ENCODE measurements around the gene CPEB1.

The CPEB1 gene

DNA sequence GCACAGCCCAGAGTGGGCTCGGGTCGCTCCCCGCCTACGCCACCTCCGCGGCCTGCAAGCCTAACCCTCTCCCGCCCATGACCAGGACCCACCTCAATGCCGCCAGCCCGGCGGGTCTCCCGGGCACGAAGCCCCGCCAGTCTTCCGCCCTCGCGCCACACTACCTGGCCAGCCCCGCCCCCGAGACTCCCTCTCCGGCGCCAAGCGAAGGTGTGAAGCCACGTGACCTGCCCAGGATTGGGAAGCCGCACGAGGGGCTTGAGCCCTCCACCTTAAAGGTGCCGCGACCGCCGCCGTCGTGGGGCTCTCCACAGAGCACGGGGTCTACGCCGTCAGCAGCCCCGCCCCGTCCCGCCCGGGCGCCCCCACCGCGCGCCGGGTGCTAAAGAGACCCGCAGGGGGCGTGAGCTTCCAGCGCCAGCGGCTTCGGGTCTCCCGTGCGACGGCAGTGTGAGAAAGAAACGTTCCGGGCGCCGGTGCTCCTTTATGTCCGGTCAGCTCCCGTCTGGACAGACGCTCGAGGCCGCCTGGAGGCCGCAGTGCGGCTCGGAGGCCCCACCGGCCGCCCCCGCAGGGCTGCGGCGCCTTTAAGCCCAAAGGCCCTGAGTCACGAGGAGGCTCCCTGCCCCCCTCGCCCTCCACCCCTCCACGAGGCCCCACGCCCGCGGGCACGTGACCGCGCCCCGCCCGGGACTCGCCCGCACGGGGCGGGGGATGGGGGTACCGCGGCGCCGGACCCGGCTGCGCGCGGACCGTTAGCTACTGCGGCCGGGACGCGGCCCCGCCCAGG, at the start of gene CPEB1:
Gene CPEB1, minus strand, starts transcription at position 319 of the 790 bp plus-strand sequence. CDS start 18,904 bp downstream, outside the sequence.
- no peak for DNase-seq (ENCODE audit: low read depth in 1 of 2, low spot score in 1 of 2)

DNA sequence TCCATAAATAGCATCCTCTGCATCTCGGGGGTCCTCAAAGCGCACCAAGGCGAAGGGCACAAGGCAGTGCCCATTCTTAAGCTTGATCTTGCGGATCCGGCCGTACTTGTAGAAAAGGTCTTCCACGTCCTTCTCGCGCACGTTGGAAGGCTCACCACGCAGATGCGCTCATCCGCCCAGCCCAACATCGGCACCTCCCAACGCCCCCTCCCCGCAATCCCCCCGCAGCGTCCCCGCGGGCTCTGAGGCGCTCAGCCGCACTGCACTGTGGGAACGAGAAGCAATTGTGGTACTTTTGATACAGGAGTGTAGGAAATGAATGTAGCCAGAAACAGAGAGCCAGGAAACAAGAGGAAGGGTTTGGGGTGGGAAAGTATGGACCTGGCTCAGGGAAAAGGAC, 45.0 kb upstream of the CPEB1 start:
- no peak for DNase-seq (ENCODE audit: low read depth in 1 of 2, low spot score in 1 of 2)

DNA sequence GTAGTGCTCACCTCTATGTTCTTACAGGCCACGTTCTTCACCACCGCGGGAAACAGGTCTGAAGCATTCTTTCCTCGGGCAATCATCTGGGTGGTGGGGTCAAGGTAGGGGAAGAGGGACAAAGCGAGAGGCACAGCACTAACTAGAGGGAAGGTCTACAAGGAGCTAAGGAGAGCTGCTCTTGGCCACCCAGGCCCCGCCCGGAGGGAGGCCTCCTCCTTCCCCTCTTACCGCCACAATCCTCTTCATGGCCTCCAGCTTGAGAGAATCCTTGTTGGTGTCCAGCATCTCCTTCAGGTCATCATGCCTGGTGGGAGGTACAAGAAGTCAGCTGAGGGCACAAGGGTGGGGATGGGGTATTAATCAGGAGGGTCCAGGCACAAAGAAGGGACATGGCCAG, 42.0 kb upstream of the CPEB1 start:
- DNase-seq (ENCODE audit: low read depth in 1 of 2, low spot score in 1 of 2): no peak

DNA sequence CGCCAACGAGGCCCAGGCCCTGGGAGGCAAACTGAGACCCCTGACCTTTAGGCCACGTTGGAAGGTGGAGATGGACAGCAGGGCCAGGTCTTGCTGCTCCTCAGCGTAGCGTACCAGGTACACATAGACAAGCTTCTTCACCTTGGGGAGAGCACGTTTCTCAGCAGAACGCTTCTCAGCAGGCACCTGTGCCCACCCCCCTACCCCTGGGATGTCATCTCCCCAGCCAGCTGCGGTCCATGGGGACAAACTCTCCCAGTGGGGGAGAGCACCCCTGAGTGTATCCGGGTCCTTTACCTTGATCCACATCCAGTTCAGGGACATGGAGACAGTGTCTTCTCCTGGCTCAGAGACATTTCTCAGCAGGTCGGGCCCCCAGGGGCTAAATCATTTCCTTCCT, 41.5 kb upstream of the CPEB1 start:
- no peak for DNase-seq (ENCODE audit: low read depth in 1 of 2, low spot score in 1 of 2)

DNA sequence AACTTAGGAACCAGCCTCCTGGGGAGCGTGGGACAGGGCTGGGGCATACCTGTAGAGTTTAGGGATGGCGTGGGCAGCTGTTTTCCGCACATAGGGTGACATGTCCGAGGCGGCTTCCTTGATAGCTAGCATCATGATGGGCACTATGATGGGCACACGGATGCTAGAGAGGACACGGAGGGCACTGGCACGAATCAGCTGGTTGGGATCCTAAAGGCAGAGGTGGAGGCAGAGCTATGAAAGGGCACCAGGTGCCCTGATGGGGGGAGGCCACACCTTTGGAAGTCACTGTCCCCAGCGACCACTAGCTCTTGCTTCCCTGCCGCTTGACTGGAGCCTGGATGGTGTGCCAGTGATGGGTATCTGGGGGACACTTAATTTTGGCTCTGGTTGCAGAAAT, 34.2 kb upstream of the CPEB1 start:
- DNase-seq (ENCODE audit: low read depth in 1 of 2, low spot score in 1 of 2): no peak

DNA sequence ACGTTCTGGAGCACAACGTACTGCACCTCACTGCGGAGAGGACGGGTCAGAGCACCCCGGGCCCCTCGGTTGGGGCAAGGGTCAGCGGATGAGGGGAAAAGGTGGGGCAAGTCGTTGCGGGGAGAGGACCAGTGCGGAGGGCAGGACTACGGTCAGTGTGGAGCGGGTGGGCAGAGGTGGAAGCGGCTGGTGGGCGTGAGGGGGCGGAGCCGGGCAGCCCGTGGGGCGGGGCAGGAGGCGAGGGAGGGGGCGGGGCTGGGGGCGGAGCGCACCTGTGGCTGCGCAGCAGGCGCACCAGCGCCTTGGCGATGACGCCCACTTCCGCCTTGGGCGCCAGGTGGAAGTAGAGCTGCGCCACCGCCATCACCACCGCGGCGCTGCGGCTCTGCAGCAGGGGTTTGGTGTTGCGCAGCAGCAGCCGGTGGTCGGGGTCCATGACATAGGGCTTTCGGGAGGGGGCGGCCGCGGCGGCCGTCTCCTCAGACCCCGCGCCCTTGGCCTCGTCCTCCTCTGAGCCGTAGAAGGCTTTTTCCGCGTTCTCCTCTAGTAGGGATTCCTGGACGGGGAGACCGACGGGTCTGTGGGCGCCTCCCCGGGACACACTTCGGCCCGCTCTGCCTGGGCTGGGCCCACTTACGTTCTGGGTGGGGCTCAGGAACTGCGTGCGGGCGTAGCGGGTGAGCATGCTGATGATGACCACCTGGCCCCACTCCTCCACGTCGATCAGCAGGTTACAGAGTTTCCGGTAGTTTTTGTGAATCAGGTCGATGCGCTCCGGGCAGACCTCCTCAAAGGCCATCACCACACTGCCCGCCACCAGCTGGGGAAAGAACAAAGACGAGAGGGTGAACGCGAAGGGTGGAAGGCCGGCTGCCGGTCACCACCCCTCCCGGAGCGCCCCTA, 33.3 kb upstream of the CPEB1 start:
- peak; percentile 62 to 65 for DNase-seq (ENCODE audit: low read depth in 1 of 2, low spot score in 1 of 2)

DNA sequence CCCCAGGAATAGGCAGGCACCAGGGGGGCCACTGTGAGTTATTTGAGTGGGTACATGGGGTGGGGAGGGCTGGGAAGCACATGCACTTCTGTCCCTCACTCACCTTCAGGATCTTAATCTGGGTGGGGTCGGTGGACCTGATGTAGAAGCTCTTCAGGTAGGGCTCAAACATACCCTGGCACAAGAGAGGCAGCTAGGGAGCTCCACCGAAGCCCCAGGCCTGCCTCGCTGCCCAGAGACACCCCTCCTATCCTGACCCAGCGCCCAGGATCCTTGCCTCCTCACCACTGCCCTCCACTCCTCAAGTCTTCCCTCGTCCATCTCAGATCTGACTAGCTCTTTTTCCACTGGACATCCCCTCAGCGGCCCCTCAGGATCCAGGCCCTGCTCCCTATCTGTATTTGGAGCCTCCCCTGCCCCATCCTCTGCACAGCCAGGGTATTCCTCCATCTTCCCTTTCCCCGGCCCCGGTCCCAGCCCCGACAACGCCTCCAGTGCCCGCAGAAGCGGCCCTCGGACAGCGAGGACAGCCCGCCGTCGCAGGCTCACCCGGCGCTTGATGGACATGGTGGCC, 32.5 kb upstream of the CPEB1 start:
- no peak for DNase-seq (ENCODE audit: low read depth in 1 of 2, low spot score in 1 of 2)

DNA sequence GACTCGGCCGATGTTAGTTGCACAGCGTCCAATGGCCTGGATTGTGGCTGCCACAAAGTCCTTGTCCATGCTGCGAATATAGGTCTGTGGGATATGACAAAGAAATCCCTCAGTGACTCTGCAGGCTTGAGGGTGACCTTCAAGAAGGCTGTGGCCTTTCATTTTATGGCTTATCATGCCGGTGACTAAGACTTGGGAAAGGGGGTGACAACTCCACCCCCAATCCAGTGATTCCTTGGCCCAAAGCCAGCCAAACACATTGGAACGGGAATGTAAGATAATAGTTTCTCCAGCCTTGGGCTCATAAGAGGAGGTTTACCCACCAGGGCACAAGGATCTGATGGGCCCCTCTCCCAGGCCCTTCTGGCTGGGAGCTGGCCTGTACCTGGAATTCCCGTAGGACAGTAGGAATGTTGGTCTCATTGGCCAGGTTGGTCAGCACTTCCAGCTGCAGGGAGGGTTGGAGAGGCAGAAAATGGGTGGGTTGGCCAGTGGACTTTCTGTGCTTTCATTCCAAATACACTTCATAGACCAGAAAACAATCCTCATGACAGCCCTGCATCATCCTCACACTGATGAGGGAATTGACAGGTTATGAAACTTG, 30.7 kb upstream of the CPEB1 start:
- DNase-seq (ENCODE audit: low read depth in 1 of 2, low spot score in 1 of 2): no peak

DNA sequence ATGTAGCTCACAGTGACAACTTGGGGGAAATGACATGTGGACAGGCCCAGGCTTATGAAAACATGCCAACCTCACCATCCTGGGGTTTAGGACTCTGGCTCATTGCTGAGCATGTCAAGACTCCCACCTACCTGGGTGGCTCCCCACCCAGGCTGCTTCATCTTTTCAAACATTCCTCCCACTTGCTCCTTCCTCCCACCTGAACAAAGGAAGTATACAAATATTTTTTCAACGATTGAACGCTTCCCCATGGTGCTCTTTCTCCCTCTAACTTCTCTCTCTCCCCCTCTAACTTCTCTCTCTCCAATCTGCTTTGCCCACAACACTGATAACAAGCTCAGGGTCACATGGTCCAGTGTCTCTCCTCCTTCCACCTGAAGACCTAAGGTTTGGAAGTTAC, 27.7 kb upstream of the CPEB1 start:
- no peak for DNase-seq (ENCODE audit: low read depth in 1 of 2, low spot score in 1 of 2)

DNA sequence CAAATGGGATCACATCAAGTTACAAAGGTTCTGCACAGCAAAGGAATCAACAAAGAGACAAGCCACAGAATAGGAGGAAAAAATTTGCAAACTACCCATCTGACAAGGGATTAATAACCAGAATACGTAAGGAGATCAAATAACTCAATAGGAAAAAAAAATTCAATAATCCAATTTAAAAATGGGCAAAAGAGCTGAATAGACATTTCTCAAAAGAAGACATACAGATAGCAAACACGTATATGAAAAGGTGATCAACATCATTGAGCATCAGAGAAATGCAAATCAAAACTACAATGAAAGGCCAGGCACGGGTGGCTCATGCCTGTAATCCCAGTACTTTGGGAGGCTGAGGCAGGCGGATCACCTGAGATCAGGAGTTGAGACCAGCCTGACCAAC, 23.5 kb upstream of the CPEB1 start:
- DNase-seq (ENCODE audit: low read depth in 1 of 2, low spot score in 1 of 2): no peak

DNA sequence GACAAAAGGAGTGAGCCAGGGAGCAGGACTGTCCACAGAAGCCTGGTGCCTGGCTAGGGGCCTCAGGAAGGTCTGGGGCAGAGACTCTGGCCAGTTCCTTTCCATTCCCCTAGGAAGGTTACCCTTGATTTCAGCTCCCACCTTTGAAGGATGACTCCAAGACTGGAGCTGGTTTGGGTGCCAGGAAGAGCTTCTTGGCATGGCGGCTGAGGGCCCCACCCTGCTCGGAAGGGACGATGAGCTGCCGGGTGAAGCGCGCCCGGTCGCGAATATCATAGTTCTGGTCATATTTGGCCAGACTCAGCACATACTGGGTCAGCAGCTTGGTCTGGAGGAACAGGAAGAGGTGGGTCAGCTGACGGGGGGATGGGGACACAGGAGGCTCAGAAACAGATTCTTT, 19.4 kb upstream of the CPEB1 start:
- DNase-seq (ENCODE audit: low read depth in 1 of 2, low spot score in 1 of 2): no peak

DNA sequence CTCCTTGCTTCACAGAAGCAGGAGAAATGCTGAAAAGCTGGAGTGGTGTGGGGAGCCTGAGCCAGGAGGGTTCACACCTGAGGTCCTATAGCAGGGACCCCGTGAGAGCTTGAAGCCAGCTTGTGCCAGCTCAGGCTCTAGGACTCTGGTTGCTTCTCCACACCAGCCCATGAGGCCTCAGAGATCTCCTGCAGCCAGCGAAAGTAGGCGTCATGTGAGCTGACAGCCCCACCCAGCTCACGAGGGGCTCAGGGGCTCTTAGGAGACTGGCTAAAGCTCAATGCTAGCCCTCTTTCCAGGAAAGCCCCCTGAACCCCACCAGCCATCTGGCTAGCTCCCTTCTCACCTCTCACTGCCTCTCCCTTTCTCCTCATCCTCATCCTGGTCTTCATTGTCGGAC, 16.9 kb upstream of the CPEB1 start:
- no peak for DNase-seq (ENCODE audit: low read depth in 1 of 2, low spot score in 1 of 2)

DNA sequence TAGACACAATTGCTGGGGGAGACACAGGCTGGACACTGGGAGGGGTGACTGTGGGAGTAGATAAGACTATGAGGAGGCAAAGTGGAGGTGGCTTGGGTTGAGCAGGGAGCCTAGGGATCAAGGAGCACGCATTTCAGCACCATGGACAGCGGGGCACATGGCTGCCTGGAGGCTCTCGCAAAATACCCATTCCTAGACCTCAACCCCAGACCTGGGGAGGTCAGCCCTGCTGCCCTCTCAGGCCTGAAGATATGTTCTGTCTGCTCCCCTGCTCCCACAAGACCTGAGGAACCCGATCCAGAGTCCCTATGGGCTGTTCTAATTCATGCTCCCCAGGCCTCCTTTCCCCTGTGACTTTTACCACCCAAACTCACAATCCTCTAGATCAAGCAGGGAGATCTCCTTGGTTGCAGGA, 16.0 kb upstream of the CPEB1 start:
- DNase-seq (ENCODE audit: low read depth in 1 of 2, low spot score in 1 of 2): no peak

DNA sequence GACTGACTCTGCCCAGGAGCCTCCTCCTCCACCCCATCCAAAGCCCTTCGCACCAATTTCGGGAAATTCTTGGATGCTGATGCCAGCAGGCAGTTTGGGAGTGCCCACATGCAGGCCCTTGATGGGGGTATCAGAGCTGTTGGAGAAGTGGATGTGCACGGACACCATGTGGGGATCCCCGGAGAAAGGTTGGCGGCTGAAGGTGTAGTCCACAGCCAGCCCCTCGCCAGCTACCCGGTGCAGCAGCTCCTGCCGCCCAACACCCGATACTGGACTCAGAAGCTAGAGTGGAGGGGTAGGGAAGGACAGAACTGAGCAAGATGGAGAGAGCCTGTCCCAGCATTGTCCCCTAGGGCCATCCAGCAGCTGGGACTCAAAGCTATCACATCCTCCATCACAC, 15.5 kb upstream of the CPEB1 start:
- DNase-seq (ENCODE audit: low read depth in 1 of 2, low spot score in 1 of 2): no peak

DNA sequence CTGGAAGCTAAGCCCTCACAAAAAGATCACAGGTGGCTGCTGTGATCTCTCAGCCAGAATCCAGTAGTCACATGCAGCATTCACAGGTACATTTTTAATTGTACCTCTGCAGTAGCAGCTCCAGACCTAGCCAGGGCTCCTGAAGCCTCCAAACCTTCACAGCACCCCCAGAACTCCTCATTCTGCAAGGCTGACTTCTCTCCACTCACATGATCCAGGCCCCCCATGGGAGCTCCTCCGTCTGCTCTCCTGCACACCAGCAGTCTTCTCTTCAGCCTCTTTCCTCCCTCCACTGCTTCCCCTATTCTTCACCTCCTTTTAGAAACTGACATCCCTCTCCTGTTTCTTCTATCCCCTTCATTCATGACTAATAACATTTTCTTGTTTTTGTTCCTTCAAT, 13.2 kb upstream of the CPEB1 start:
- DNase-seq (ENCODE audit: low read depth in 1 of 2, low spot score in 1 of 2): no peak

DNA sequence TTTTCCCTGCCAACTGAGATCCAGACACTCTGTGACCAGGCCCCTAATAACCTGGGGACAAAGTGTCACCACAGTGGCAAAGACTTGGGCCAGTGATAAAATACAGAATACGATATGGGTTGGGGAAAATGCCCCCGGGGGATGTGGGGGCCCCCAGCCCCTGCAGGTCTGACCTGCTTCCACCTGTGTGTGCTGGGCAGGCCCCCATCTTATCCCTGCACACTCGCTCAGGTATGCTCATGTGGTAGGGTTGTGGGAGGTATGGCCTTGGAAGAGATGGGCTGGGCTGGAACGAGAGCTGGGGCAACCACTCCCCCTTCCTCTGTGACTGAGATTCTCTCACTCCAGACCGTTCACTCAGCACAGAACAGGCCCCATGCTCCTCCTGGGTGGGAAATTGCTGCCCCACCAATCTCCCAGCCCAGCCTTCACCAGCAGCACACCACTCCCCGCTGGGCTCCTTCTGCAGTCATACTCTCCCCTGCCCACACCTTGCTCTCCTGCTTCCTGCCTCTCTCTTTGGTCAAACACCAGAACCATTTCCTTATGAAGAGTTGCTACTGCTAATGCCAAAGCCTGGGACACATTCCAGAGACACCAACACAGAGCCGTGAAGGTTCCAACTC, 9.6 kb upstream of the CPEB1 start:
- DNase-seq (ENCODE audit: low read depth in 1 of 2, low spot score in 1 of 2): no peak

DNA sequence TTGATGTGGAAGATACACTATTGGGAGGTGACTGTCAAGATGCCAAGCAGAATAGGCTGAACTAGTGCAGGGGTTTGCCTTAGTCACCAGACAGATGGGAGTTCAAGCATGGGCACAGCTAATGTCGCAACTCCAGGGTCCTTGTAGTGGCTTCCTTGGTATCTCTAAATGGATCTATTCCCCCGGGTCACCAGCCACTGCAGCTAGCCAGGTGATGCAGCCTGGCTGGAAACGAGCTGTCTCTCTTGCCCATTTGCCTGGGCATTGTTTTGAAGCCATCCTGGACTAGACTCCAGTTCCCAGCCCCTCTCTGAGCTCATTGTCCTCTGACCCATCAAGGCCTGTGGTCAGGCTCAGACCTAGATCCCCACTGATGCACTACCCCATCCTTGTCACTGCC, 8.4 kb upstream of the CPEB1 start:
- no peak for DNase-seq (ENCODE audit: low read depth in 1 of 2, low spot score in 1 of 2)

DNA sequence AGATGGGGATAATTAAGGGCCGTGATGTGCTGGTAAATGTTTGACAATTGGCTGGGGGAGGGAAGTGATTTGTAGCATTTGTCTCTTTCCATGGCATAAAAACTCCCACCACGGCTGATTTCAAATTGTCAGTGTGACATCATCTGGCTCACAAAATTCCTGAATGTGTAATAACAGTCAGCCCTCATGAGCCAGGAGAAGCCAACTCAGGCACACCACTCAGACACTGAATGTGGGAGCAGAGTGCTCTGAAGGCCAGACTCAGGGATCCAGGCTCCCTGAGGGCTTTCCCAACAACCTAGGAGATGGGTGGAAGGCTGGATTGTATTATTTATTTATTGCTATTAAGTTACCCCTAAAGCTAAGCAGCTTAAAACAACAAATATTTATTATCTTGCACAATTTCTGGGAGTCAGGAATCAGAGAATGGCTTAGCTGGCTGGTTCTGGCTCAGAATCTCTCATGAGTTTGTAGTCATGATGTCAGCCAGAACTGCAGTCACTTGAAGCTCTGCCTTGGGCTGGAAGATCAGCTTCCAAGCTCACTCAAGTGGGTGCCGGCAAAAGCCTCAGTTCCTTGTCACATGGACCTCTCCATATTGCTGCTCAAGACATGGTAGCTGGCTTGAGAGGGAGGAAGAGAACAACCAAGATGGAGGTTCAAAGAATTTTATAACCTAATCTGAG, 6.5 kb upstream of the CPEB1 start:
- no peak for DNase-seq (ENCODE audit: low read depth in 1 of 2, low spot score in 1 of 2)

DNA sequence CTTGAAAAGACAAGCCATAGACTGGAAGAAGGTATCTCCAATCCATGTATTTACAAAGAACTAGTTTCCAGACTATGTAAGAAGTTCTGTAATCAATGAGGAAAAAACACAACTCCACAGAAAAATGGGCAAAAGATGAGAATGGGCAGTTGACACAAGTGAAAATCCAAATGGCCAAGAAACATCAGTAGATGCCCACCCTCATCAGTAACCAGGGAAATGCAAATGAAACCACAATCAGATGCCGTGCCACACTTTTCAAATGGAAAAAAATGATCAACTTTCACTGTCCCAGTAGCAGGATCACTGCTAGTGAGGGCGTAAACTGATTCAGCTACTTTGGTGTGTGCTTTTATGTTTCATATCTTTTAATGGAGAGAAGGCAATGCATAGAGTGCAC, 4.5 kb upstream of the CPEB1 start:
- DNase-seq (ENCODE audit: low read depth in 1 of 2, low spot score in 1 of 2): no peak

DNA sequence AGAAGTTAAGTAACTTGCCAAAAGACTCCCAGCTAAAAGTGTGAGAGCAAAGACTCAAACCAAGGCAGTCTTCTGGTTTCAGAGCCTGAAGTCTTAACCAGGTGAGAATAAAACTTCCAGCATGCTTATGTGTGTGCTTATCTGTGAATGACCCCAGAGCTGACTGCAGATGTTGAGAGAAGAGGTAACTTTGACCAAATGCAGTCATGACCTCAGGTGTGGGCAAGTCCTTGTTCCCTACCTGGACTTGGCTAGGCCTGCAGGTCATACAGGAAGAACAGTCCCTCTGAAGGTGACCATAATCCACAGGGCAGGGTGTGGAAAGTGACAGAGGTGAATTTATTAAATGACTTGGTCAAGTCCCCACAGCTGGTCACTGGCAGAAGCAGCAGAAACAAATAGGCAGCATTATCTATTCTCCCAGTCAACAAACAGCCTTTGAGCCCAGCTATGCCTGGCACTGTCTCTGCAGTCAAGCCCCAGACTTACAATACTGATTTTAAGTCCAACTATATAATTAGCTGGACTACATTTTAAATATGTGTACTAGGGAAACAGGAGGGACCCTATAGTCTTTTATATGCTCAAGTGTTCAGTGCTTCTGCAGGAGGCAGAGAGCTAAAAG, 3.0 kb upstream of the CPEB1 start:
- DNase-seq (ENCODE audit: low read depth in 1 of 2, low spot score in 1 of 2): no peak

Measured in activated T-helper 1 cell treated with anti-CD3 and anti-CD28 coated beads, Interleukin-2, amount 50 U/mL, for 16 hours (primary cell).